ENCODE measurements around the gene RIN2. TPM values are rescaled to one million over a fixed set of nuclear protein-coding genes. Genes with fewer than 3 reads are reported as not detected.
"Not testable (repeated sequence)": the region's sequence is repeated elsewhere in the genome, so short reads cannot be mapped to it uniquely, and the experiment has no call there.

The RIN2 gene
- total RNA-seq, 2 donors from 2014 or later: 82.0 to 105 TPM

DNA sequence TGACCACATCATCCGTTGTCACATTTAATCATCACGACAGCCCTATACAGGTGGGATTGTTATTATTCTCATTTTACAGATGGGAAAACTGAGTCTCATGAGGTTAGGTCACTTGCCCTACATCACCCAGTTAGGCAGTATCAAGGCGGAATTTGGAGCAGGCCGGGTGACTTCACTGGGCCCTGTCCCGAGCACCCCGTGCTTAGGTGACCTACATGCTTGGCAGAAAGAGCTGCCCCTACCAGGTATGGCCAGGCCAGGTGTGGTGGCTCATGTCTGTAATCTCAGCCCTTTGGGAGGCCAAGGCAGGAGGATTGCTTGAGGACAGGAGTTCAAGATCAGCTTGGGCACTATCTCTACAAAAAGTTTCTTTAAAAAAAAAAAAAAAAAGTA is 44.0 kb downstream of the RIN2 start:
- H3K9me3 ChIP-seq: no peaks in the 10 kb centered on the region
- intact Hi-C loops (cut with DNase I): loop anchor here (5.0 kb wide), 1 partner anchor 110 kb away; no protein-coding TSS in a partner anchor
- TF ChIP-seq, protein P1, sequence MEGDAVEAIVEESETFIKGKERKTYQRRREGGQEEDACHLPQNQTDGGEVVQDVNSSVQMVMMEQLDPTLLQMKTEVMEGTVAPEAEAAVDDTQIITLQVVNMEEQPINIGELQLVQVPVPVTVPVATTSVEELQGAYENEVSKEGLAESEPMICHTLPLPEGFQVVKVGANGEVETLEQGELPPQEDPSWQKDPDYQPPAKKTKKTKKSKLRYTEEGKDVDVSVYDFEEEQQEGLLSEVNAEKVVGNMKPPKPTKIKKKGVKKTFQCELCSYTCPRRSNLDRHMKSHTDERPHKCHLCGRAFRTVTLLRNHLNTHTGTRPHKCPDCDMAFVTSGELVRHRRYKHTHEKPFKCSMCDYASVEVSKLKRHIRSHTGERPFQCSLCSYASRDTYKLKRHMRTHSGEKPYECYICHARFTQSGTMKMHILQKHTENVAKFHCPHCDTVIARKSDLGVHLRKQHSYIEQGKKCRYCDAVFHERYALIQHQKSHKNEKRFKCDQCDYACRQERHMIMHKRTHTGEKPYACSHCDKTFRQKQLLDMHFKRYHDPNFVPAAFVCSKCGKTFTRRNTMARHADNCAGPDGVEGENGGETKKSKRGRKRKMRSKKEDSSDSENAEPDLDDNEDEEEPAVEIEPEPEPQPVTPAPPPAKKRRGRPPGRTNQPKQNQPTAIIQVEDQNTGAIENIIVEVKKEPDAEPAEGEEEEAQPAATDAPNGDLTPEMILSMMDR (IDR thresholded peaks at IDR 0.05): no peak
- no peaks in the 10 kb centered on the region for H3K4me1 ChIP-seq
- no peak for DNase-seq
- no peak overlapping the region for H3K4me3 ChIP-seq
- H3K36me3 ChIP-seq: no peaks in the 10 kb centered on the region
- no peaks in the 10 kb centered on the region for H3K27me3 ChIP-seq
- H3K27ac ChIP-seq: no peak overlapping the region
- no peak overlapping the region for H3K9ac ChIP-seq (ENCODE audit: low read depth in 2 of 2, low read length in 2 of 2)

DNA sequence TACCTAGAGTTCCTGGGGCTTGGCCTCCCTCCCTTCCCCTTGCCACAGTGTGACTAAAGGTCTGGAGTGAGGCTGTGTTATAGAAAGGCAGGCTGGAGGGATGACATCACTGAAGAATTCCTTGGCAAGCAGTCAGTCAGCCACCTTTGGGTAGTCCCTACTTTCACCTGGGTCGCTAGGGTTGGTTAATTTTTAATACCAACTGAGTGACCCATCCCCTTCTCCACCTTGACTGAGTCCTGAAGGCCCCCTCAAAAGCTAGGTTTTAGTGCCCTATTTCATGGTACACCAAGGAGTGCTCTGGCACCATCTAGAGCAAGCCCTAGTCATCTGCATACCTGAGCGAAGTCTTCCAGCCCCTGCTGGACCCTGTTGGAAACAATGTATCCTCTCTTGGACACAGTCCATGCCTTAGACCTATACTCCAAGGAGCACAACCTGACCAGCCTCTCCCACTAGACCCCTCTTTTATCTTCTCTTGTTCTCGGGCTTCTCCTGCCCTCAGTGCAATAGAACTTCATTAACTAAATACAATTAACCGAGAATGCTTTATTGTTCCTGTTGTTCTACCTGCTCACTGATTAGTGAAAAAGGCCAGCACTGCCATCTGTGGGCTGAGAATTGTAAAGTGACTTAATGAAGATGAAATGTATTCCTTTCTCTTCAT is 44.6 kb downstream of the RIN2 start:
- H3K27ac ChIP-seq: no peak overlapping the region
- intact Hi-C loops (cut with DNase I): loop anchor here (5.0 kb wide), 1 partner anchor 110 kb away; no protein-coding TSS in a partner anchor

DNA sequence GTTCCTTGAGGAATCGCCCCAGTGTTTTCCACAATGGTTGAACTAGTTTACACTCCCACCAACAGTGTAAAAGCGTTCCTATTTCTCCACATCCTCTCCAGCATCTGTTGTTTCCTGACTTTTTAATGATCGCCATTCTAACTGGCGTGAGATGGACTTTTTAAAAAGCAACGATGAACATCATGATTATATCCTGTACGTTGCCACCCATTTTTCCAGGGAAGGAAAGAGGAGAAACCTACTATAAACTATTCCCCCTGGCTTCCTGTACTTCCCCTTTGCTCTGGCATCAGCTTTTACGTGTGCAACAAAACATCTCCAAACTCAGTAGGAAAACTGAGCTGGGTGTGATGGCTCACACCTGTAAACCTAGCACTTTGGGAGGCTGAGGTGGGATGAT is 48.2 kb downstream of the RIN2 start:
- H3K9me3 ChIP-seq; H3K27ac ChIP-seq; H3K36me3 ChIP-seq; H3K27me3 ChIP-seq; DNase-seq; intact Hi-C loops (cut with DNase I); H3K9ac ChIP-seq (ENCODE audit: low read depth in 2 of 2, low read length in 2 of 2); H3K4me3 ChIP-seq; H3K4me1 ChIP-seq: not testable (repeated sequence)

More for the DNA sequence above, 44.6 kb downstream of the RIN2 start:
- Histone ChIP-seq H3K9me3 (no peaks in the 10 kb centered on the region), H3K27me3 (no peaks in the 10 kb centered on the region), H3K4me1 (no peaks in the 10 kb centered on the region), H3K9ac (ENCODE audit: low read depth in 2 of 2, low read length in 2 of 2) (no peak overlapping the region), H3K36me3 (no peaks in the 10 kb centered on the region), H3K4me3 (no peak overlapping the region)
- TF ChIP-seq, protein P1 (IDR thresholded peaks at IDR 0.05): peak; percentile 36
- DNase-seq: peak; percentile 42

DNA sequence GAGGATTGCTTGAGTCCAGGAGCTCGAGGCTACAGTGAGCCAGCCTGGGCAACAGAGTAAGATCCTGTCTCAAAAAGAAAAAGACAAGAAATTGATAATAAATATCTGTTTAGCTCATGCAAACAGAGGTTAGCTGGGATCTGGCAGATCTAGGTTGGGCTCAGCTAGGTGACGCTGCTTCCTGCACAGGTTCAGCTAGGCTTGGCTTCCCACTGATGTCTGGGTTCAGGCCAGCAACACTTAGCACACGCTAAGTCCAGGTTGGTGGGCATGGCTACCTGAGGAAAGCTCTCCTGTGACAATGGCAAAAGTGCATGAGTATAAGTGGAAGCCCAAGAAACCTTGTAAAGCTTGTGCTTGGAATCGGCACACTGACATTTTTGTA is 48.7 kb downstream of the RIN2 start:
- no peak for DNase-seq
- no peaks in the 10 kb centered on the region for H3K36me3 ChIP-seq
- no peak overlapping the region for H3K4me3 ChIP-seq
- H3K9ac ChIP-seq (ENCODE audit: low read depth in 2 of 2, low read length in 2 of 2): no peak overlapping the region
- H3K27me3 ChIP-seq: no peaks in the 10 kb centered on the region
- no peaks in the 10 kb centered on the region for H3K4me1 ChIP-seq
- H3K27ac ChIP-seq: no peak overlapping the region
- intact Hi-C loops (cut with DNase I): no loop called here
- TF ChIP-seq, protein P1 (IDR thresholded peaks at IDR 0.05): no peak
- no peaks in the 10 kb centered on the region for H3K9me3 ChIP-seq

DNA sequence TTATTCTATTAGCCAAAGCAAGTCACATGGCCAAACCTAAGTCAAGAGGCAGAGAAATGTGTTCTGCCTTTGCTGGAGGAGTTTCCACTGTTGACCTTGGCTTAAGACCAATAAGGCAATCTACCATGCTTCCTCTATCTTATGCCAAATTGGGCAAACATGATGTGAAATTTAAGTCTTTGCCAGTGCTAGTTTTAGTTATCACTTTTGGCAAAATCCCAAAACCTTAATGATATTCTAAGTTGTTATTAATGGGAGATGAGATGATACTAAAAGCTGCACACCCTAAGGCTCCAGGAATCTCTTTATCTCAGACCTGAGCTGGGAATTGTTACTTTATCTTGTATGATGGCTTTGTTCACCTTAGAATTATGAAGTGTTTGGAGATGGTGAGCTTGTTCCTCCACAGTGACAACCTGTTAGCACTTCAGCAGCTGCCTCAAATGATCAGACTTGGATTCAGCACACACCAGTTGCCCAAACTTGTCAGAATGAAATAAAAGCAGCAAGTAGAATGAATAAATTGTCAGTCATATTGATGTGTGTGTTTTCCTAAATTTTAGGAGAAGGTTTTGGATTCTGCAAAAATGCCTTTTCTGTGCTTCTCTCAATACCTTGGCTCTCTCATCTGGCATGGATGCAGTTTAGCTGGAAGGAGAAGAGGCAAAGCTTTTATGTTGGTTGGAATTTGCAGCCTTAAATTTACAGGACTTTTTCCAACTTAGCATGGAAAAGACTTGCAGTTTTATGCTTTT is 49.3 kb downstream of the RIN2 start:
- Histone ChIP-seq H3K4me3 (no peak overlapping the region), H3K27me3 (no peaks in the 10 kb centered on the region), H3K36me3 (no peaks in the 10 kb centered on the region), H3K4me1 (no peaks in the 10 kb centered on the region), H3K27ac (no peak overlapping the region), H3K9ac (ENCODE audit: low read depth in 2 of 2, low read length in 2 of 2) (no peak overlapping the region), H3K9me3 (no peaks in the 10 kb centered on the region)
- intact Hi-C loops (cut with DNase I): no loop called here
- no peak for DNase-seq
- TF ChIP-seq, protein P1 (IDR thresholded peaks at IDR 0.05): no peak
